ENCODE measurements around the gene FKBP5. TPM values are rescaled to one million over a fixed set of nuclear protein-coding genes. Genes with fewer than 3 reads are reported as not detected.

Gene FKBP5
- total and polyA plus RNA-seq, 10 of the 15 experiments (the other 5 are each of a cell fraction or from before 2014, with no cell fraction given) = 29.0 to 123 (median 62.3) TPM

DNA sequence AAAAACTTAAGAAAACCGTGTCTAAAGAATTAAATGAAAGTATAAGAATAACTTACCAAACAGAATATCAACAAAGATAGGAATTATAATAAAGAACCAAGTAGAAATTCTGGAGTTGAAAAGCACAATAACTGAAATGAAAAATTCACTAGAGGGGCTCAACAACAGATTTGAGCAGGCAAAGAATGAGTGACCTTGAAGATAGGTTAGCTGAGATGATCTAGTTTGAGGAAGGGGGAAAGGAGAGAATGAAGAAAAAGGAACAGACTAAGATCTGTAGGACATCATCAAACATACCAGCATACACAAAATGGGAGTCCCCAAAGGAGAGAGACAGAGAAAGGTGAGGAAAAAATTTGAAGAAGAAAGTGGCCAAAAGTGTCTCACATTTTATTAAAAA, 138.3 kb downstream of the FKBP5 start (continued):
- no peak for TF ChIP-seq BCLAF1 (IDR thresholded peaks at IDR 0.05)

- no peaks in the 10 kb centered on the region for H3K36me3 ChIP-seq (ENCODE audit: control insufficient read depth in 2 of 2, insufficient read depth in 2 of 2, low read length in 1 of 2)
- in situ Hi-C loops (cut with MboI) (no loop called here), intact Hi-C loops (cut with micrococcal nuclease; ENCODE audit: unreplicated experiment) (no loop called here)
- BruUV-seq (replicated peaks) = no TSS peak
- ChIA-PET SMC1A (ENCODE audit: uncharacterized antibody, unreplicated experiment) (interaction anchor here (0.9 to 1.6 kb wide), 2 partner anchors 16 to 55 kb away, joined by 3 read pairs; no protein-coding TSS in a partner anchor), CTCF (interaction anchor here (0.9 to 1.4 kb wide), 3 partner anchors 12 to 189 kb away, joined by 3 to 4 read pairs (median 3); partner anchors contain the start of gene ARMC12), RAD21 (ENCODE audit: unreplicated experiment) (no interaction called here), POLR2A (no interaction called here)
- H3K27me3 ChIP-seq (replicated peaks in 1 of 2; ENCODE audit: control insufficient read depth in 2 of 2, insufficient read depth in 2 of 2, low read length in 1 of 2) = no peaks in the 10 kb centered on the region; a peak in 1 of 4 replicates
- H3K4me2 ChIP-seq (ENCODE audit: control insufficient read depth, insufficient read depth) = no peak overlapping the region
- H3K4me3 ChIP-seq = no peak overlapping the region
- H3K27ac ChIP-seq (ENCODE audit: control insufficient read depth, insufficient read depth) = no peak overlapping the region
- no peak overlapping the region for H2AFZ ChIP-seq (ENCODE audit: control insufficient read depth, low read depth, low read length)
- DNase-seq (ENCODE audit: low read depth, low spot score) (no peak), ATAC-seq (no peak), FAIRE-seq (no peak)
- H4K20me1 ChIP-seq (ENCODE audit: control insufficient read depth, insufficient read depth) = no peaks in the 10 kb centered on the region
- H3K4me1 ChIP-seq (ENCODE audit: control insufficient read depth, insufficient read depth, low read length) = no peaks in the 10 kb centered on the region
- H3K79me2 ChIP-seq (ENCODE audit: control insufficient read depth, insufficient read depth, low read length) = no peaks in the 10 kb centered on the region
- TF ChIP-seq PAX8 (IDR thresholded peaks at IDR 0.05) (no peak), ZBED1 (IDR thresholded peaks at IDR 0.05; ENCODE audit: borderline replicate concordance) (no peak), CREM (IDR thresholded peaks at IDR 0.05; ENCODE audit: low read depth) (no peak), NFYB (IDR thresholded peaks at IDR 0.05; ENCODE audit: insufficient read depth, low read depth, low read length) (no peak), SMC3 (IDR thresholded peaks at IDR 0.05; ENCODE audit: borderline replicate concordance, low read length) (no peak), NR2C1 (IDR thresholded peaks at IDR 0.05) (no peak)
- no peak overlapping the region for H3K9ac ChIP-seq (ENCODE audit: control insufficient read depth, insufficient read depth, low read length)
- 57% methylated on average over 6 of the region's 6 CpGs for WGBS (ENCODE audit: insufficient coverage, insufficient replicate concordance, low lambda C conversion rate, missing lambda C conversion rate)
- peaks cover 1% of the 10 kb centered on the region; the same call in 1 of the 3 replicates for H3K9me3 ChIP-seq (replicated peaks; ENCODE audit: control insufficient read depth, insufficient read depth, low read length)
Measured at GRCh38 chr6:35547676-35548075, 141.0 kb downstream of the FKBP5 start.

All from GM12878 (cell line).